ENCODE data around the gene CEP295NL.
"Not testable (repeated sequence)": the region's sequence is repeated elsewhere in the genome, so short reads cannot be mapped to it uniquely, and the experiment has no call there.

Gene CEP295NL

GRCh38 chr17:78886954-78887353 is 16.0 kb downstream of the CEP295NL start:
- DNase-seq, result no peak

DNA sequence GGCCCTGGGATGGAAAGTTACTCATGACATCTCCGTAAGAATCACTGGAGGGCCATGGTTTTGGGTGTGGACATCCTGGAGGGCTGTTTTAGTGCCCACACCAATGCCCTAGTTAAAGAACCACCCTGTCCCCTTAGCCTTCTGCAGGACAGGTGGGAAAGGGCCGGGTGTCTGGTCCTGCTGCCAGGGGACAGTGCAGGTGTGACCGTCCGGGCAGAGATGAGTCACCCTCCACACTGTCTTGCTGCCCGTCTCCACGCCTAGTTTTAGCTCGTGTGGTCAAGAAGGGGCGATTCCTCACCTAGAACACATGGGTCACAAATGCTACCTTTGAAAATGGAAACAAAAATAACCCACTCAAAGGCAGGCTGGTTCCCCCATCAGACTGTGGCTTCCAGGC is 17.0 kb downstream of the CEP295NL start:
- no peak for DNase-seq

- no peak for DNase-seq
Observed at GRCh38 chr17:78884876-78885667, 17.9 kb downstream of the CEP295NL start.

- DNase-seq, result no peak
Observed at GRCh38 chr17:78884148-78884825, 18.7 kb downstream of the CEP295NL start.

GRCh38 chr17:78883533-78884131 is 19.4 kb downstream of the CEP295NL start:
- peak in 1 of 2 donors; percentile 50 for DNase-seq

GRCh38 chr17:78883089-78883532 is 19.9 kb downstream of the CEP295NL start:
- DNase-seq, result peak; percentile 81 to 94

- DNase-seq, result no peak
Observed at GRCh38 chr17:78882540-78883088, 20.4 kb downstream of the CEP295NL start.

DNA sequence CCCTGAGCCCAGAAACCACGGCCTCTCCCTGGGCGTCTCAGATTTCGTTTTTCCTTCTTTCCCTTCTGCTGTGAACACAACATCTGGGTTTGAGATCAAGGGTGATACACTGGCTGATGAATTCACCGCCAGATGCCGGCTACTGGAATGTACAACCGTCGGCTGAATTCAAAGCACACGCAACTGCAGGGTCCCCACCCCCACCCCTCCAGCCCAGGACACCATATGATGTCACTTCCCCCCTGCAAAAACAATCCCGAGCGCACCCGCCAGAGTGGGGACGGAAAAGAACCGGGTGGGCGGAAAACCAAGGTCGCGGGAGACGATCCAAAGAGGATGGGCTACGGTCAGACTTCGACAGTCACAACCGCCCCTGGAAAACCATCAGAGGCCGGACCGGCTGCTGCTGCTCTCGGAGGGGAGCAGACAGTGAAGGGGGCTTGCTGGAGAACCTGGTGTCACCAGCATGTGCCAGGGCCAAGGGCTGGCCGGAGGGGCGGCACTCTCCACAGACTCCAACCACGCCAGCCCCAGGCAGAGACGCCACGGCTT is 23.3 kb downstream of the CEP295NL start:
- DNase-seq, result peak; percentile 60 to 71

DNA sequence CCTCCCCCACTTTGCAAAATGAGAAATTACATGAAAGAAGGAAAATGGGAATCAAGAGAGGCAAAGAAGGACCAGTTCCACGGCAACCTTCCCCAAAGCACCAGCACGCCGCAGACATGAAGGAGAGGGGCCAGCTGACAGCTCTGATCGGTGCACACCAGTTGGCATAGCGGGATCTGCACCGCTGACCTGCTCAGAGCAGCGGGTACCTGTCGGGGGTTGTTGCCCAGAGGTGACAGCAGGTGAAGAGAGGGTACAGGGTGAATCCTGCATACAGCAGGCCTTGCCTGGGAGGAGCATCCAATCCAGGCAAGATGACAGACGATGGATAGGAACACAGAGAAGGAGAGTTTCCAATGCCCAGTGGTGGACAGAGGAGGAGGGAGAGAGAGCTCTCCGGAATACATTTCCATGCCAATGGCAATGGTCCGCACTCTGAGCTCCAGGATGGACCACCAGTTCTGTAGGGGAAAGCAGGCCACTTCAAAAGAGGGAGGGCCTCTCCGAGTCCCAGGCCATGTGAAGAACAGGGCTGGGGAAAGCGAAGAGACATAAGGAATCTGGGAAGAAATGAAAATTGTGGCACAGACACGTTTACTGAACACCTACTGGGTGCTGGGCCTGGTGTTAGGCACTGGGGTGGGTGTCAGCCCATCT is 24.0 kb downstream of the CEP295NL start:
- no peak for DNase-seq

GRCh38 chr17:78878261-78878660 is 24.7 kb downstream of the CEP295NL start:
- DNase-seq, result no peak

GRCh38 chr17:78876954-78877517 is 26.0 kb downstream of the CEP295NL start:
- not testable (repeated sequence) for DNase-seq

GRCh38 chr17:78876094-78876597 is 26.9 kb downstream of the CEP295NL start:
- no peak for DNase-seq

DNA sequence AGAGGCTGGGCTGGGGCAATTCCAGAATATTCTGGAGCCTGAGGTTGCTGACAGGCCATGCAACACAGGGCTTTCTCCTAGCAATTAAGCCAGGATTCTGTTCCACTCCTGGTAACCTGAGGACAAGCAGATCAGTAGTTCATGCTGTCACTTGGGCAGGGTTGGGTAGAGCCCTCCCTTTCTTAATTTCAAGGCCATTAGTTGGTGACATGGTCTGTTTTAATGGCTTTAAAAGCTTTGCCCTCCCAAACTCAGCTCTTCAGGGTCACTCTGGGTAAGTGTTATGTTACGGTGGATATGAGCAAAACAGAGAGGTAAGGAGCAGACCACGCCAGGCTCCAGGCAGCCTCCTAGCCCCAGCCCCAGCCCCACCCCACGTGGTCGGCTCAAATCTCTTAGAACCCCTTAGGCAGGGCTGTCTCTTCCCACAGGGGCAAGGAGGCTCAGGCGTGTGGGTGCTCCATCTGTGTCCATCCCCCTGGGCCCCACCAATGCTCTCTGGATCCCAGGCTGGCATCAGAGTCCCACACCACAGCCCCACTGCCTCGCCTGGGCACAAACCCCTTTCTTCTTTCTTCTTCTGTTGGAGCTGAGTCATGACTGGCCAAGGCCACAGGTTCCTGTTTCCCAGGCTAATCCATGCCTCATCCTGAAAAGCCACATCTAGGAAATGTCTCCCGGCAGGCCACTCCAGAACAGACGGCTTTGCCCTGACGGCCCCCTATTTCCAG is 27.5 kb downstream of the CEP295NL start:
- DNase-seq, result peak in 1 of 2 donors; percentile 39

- no peak for DNase-seq
Observed at GRCh38 chr17:78873519-78874340, 29.3 kb downstream of the CEP295NL start.

- DNase-seq, result peak in 1 of 2 donors; percentile 55
Observed at GRCh38 chr17:78872486-78872885, 30.5 kb downstream of the CEP295NL start.

DNA sequence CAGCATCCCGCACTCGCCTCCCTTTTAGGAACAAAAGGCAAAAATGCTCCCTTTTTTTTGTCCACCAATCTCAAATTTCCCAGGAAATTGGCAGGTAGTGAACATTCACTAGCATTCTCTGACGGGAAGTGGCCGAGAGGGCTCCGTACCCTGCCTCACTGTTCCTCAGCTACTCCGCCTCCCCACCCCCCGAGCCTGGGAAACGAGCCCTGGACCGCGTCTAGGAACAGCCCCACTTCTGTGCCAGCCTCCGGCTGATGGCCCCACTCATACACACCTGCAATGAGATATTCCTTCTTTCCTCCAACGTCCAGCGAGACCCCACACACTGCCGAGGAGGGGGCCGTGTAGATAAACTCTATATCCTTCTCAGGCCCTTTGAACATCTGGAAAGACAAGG is 32.4 kb downstream of the CEP295NL start:
- DNase-seq, result no peak

DNA sequence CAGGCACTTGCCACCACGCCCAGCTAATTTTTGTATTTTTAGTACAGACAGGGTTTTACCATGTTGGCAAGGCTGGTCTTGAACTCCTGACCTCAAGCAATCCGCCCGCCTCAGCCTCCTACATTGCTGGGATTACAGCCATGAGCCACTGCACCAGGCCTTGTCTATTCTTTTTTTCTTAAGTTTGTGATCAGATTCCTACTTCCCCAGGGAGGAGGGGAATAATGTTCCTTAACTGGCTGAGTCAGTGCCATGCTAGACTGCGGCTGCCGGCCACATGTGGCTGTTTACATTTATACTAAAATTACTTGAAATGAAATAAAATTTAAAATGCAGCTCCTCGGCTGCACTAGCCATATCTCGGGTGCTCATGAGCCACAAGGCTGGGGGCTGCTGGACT is 34.6 kb downstream of the CEP295NL start:
- DNase-seq, result no peak

- not testable (repeated sequence) for DNase-seq
Observed at GRCh38 chr17:78867046-78867445, 36.0 kb downstream of the CEP295NL start.

DNA sequence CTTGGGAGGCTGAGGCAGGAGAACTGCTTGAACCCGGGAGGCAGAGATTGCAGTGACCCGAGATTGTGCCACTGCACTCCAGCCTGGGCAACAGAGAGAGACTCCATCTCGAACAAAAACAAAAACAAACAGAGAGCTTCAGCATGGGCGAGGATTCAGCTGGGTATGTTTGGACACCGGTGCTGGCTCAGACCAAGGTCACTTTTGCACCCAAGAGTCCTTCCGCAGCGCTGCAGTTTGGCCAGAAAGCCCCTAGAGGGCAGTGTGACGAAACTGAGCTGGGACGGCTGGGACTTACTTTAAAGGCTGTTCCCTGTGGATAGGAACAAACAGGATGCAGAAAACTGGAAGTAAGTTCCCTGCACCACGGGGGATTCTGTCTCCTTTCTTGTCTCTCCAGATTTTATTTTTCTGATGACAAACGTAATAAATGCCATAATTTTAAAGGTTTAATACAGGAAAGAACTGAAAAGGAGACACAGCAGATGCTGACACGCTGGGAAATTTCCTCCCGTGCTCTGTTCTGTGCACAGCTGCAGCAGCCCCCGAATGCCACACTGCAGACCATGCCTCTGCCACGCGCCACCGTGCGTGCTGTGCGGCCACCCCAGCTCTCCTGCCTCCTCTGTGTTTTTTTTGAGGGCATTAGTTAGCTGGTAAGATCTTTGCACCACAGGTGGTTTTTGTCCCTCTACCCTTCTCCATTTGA is 37.2 kb downstream of the CEP295NL start:
- DNase-seq, result peak; percentile 73 to 96

GRCh38 chr17:78864117-78864516 is 38.9 kb downstream of the CEP295NL start:
- no peak for DNase-seq
